T47D (cell line): ENCODE data around the gene SLC6A9.

Experiments
- DNase-seq, 2 experiments: peaks; one replicate each; pipeline versions ENCODE4 v3.0.0 to v3.0.0-alpha.2; 2011 to 2012; ENCODE audit warnings: low read depth in 1 of 2, low spot score in 1 of 2
- JUND ChIP-seq: IDR thresholded peaks from 2 replicates; pipeline ENCODE4 v1.6.1; 2012; ENCODE audit warnings: low read depth
- in situ Hi-C: cut with HindIII; loops from 2 replicates; pipeline ENCODE4 v1.10.0; 2016; ENCODE audit warnings: low sequenced_read_pairs, low pct_unique_long_range_greater_than_20kb

Gene SLC6A9

GRCh38 chr1:44062656-44063179 is 31.5 kb upstream of the SLC6A9 start:
- no peak for TF ChIP-seq JUND
- in situ Hi-C loops, result no loop called here
- DNase-seq, result no peak

GRCh38 chr1:44061857-44062256 is 30.6 kb upstream of the SLC6A9 start:
- in situ Hi-C loops, result no loop called here
- DNase-seq, result no peak
- TF ChIP-seq JUND, result no peak

- TF ChIP-seq JUND, result no peak
- in situ Hi-C loops, result no loop called here
- DNase-seq, result no peak
Measured at GRCh38 chr1:44060830-44061267, 29.6 kb upstream of the SLC6A9 start.

GRCh38 chr1:44059664-44060355 is 28.5 kb upstream of the SLC6A9 start:
- in situ Hi-C loops, result no loop called here
- no peak for TF ChIP-seq JUND
- DNase-seq, result no peak

- no peak for TF ChIP-seq JUND
- no peak for DNase-seq
- in situ Hi-C loops, result no loop called here
Measured at GRCh38 chr1:44059212-44059611, 27.9 kb upstream of the SLC6A9 start.

GRCh38 chr1:44057293-44057692 is 26.0 kb upstream of the SLC6A9 start:
- in situ Hi-C loops, result no loop called here
- no peak for TF ChIP-seq JUND
- DNase-seq, result no peak

- no peak for DNase-seq
- TF ChIP-seq JUND, result no peak
- in situ Hi-C loops, result no loop called here
Measured at GRCh38 chr1:44053394-44053793, 22.1 kb upstream of the SLC6A9 start.

- no peak for TF ChIP-seq JUND
- in situ Hi-C loops, result no loop called here
- peak in 1 of 2 experiments; percentile 48 for DNase-seq
Measured at GRCh38 chr1:44050261-44050660, 19.0 kb upstream of the SLC6A9 start.

- in situ Hi-C loops, result no loop called here
- no peak for TF ChIP-seq JUND
- DNase-seq, result peak in 1 of 2 experiments; percentile 50
Measured at GRCh38 chr1:44049839-44050238, 18.6 kb upstream of the SLC6A9 start.

GRCh38 chr1:44048532-44049215 is 17.4 kb upstream of the SLC6A9 start:
- TF ChIP-seq JUND, result no peak
- in situ Hi-C loops, result no loop called here
- no peak for DNase-seq

- in situ Hi-C loops, result no loop called here
- TF ChIP-seq JUND, result no peak
- DNase-seq, result no peak
Measured at GRCh38 chr1:44047131-44047530, 15.9 kb upstream of the SLC6A9 start.

- TF ChIP-seq JUND, result no peak
- DNase-seq, result no peak
- in situ Hi-C loops, result no loop called here
Measured at GRCh38 chr1:44045064-44045463, 13.8 kb upstream of the SLC6A9 start.

GRCh38 chr1:44044071-44044801 is 13.0 kb upstream of the SLC6A9 start:
- in situ Hi-C loops, result no loop called here
- no peak for TF ChIP-seq JUND
- no peak for DNase-seq
